GM23338 (cell line): ENCODE results near the gene QRFPR.

Source experiments
- CREB1 ChIP-seq: fragments of 250-450 bp; sonication (Bioruptor Pico); IDR thresholded peaks from 2 replicates; pipeline ENCODE4 v1.5.0; 2020; ENCODE audit warnings: low read depth, mild to moderate bottlenecking, moderate library complexity
- EZH2 ChIP-seq: fragments of 200-600 bp; sonication (generic); IDR thresholded peaks from one replicate; pipeline ENCODE4 v1.8.0; 2017; ENCODE audit warnings: antibody characterized with exemption, mild to moderate bottlenecking, low read depth; ENCODE audit not compliant: unreplicated experiment
- EZH2phosphoT487 ChIP-seq: fragments of 200-600 bp; sonication (generic); IDR thresholded peaks from one replicate; pipeline ENCODE4 v1.8.1; 2018; ENCODE audit warnings: antibody characterized with exemption; ENCODE audit not compliant: unreplicated experiment
- JUNB ChIP-seq: IDR thresholded peaks from one replicate; pipeline ENCODE4 v1.6.1; 2016; ENCODE audit warnings: antibody characterized with exemption; ENCODE audit not compliant: unreplicated experiment
- POLR2AphosphoS5 ChIP-seq: IDR thresholded peaks from 2 replicates; pipeline ENCODE4 v1.6.1; 2016; ENCODE audit warnings: antibody characterized with exemption, low read depth
- TF ChIP-seq, protein P1 (sequence below), 2 experiments: fragments of 200-600 bp in 1 of 2; sonication (generic) in 1 of 2; conservative IDR thresholded peaks; 2 replicates each; pipeline versions ENCODE4 v1.5.1 to v1.6.1; 2016 to 2017; ENCODE audit warnings: antibody characterized with exemption in 2 of 2, low read depth in 2 of 2, mild to moderate bottlenecking in 2 of 2, moderate library complexity in 1 of 2
- TF ChIP-seq, protein P2 (sequence below): IDR thresholded peaks from one replicate; pipeline ENCODE4 v1.6.1; 2018; ENCODE audit warnings: antibody characterized with exemption; ENCODE audit not compliant: unreplicated experiment
- TF ChIP-seq, protein P3 (sequence below): IDR thresholded peaks from 2 replicates; pipeline ENCODE4 v1.6.1; 2016; ENCODE audit warnings: antibody characterized with exemption

DNA sequence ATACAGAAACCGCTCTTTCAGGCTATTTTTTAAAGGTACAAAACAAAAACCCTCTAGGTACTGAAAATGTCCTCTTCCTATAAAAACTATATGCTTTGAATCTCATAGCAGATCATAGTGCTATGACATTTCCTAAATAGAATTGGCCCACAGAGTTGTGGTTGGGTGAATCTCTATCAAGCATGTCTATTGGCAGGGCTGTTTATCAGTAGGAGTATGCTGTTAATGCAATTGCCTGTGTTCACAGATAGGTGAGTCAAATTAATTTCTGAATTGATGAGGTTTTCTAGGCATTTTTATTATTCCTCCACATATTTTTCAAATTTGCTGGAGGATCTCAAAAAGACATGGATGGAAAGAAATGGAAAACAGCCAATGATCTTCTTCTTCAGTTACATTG lies 73.9 kb downstream of the QRFPR start:
- TF ChIP-seq, protein P1, sequence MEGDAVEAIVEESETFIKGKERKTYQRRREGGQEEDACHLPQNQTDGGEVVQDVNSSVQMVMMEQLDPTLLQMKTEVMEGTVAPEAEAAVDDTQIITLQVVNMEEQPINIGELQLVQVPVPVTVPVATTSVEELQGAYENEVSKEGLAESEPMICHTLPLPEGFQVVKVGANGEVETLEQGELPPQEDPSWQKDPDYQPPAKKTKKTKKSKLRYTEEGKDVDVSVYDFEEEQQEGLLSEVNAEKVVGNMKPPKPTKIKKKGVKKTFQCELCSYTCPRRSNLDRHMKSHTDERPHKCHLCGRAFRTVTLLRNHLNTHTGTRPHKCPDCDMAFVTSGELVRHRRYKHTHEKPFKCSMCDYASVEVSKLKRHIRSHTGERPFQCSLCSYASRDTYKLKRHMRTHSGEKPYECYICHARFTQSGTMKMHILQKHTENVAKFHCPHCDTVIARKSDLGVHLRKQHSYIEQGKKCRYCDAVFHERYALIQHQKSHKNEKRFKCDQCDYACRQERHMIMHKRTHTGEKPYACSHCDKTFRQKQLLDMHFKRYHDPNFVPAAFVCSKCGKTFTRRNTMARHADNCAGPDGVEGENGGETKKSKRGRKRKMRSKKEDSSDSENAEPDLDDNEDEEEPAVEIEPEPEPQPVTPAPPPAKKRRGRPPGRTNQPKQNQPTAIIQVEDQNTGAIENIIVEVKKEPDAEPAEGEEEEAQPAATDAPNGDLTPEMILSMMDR (conservative IDR thresholded peaks at IDR 0.05; ENCODE audit: low read depth in 2 of 2): no peak
- no peak for TF ChIP-seq EZH2phosphoT487
- TF ChIP-seq POLR2AphosphoS5: no peak
- TF ChIP-seq JUNB: no peak
- TF ChIP-seq EZH2: no peak
- TF ChIP-seq CREB1: no peak
- TF ChIP-seq, protein P2, sequence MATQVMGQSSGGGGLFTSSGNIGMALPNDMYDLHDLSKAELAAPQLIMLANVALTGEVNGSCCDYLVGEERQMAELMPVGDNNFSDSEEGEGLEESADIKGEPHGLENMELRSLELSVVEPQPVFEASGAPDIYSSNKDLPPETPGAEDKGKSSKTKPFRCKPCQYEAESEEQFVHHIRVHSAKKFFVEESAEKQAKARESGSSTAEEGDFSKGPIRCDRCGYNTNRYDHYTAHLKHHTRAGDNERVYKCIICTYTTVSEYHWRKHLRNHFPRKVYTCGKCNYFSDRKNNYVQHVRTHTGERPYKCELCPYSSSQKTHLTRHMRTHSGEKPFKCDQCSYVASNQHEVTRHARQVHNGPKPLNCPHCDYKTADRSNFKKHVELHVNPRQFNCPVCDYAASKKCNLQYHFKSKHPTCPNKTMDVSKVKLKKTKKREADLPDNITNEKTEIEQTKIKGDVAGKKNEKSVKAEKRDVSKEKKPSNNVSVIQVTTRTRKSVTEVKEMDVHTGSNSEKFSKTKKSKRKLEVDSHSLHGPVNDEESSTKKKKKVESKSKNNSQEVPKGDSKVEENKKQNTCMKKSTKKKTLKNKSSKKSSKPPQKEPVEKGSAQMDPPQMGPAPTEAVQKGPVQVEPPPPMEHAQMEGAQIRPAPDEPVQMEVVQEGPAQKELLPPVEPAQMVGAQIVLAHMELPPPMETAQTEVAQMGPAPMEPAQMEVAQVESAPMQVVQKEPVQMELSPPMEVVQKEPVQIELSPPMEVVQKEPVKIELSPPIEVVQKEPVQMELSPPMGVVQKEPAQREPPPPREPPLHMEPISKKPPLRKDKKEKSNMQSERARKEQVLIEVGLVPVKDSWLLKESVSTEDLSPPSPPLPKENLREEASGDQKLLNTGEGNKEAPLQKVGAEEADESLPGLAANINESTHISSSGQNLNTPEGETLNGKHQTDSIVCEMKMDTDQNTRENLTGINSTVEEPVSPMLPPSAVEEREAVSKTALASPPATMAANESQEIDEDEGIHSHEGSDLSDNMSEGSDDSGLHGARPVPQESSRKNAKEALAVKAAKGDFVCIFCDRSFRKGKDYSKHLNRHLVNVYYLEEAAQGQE: no peak
- TF ChIP-seq, protein P3, sequence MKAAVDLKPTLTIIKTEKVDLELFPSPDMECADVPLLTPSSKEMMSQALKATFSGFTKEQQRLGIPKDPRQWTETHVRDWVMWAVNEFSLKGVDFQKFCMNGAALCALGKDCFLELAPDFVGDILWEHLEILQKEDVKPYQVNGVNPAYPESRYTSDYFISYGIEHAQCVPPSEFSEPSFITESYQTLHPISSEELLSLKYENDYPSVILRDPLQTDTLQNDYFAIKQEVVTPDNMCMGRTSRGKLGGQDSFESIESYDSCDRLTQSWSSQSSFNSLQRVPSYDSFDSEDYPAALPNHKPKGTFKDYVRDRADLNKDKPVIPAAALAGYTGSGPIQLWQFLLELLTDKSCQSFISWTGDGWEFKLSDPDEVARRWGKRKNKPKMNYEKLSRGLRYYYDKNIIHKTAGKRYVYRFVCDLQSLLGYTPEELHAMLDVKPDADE: no peak
